Panc1 (cell line): ENCODE measurements around the gene FOXK2. TPM values are rescaled to one million over a fixed set of nuclear protein-coding genes. Genes with fewer than 3 reads are reported as not detected.

Source experiments
- ATAC-seq: fragments of 200-7000 bp; cut with Tn5 transposase; 2 replicates; pipeline ENCODE4 v1.9.1; 2020; ENCODE audit warnings: mild to moderate bottlenecking, moderate library complexity
- BruUV-seq: library from RNA; stranded (reverse); fragments of 400-500 nt; replicated peaks from 2 replicates; lab custom pipeline; 2021; lab: Mats Ljungman, UMichigan
- CTCF ChIA-PET: fragments of 300-600 bp; sonication (Branson Sonifier 250); formaldehyde crosslinking; loops from one replicate; lab custom pipeline; 2022; ENCODE audit warnings: antibody characterized with exemption; lab: Charles Lee
- POLR2A ChIA-PET: fragments of 300-600 bp; sonication (Branson Sonifier 250); formaldehyde crosslinking; loops from one replicate; lab custom pipeline; 2022; ENCODE audit warnings: antibody characterized with exemption; lab: Charles Lee
- DNase-seq: peaks from one replicate; pipeline ENCODE4 v3.0.0-alpha.2; 2010; ENCODE audit warnings: low read depth, low spot score
- H3K27ac ChIP-seq: 2 replicates; pipeline ENCODE4 v1.5.1; 2011; ENCODE audit warnings: mild to moderate bottlenecking, low read length, inconsistent platforms
- H3K27me3 ChIP-seq: fragments of 200-500 bp; sonication (Bioruptor generic); 2 replicates; pipeline ENCODE4 v1.6.0; 2014; ENCODE audit warnings: low read length, inconsistent platforms; ENCODE audit not compliant: control insufficient read depth, insufficient read depth
- H3K36me3 ChIP-seq: fragments of 200-500 bp; sonication (Bioruptor generic); 2 replicates; pipeline ENCODE4 v1.5.1; 2014; ENCODE audit warnings: inconsistent platforms, mild to moderate bottlenecking, low read length, moderate library complexity; ENCODE audit not compliant: control insufficient read depth, insufficient read depth
- H3K4me1 ChIP-seq: 2 replicates; pipeline ENCODE4 v1.5.1; 2011; ENCODE audit warnings: inconsistent platforms, mild to moderate bottlenecking, low read length, moderate library complexity; ENCODE audit not compliant: control insufficient read depth, insufficient read depth
- H3K4me3 ChIP-seq, 2 experiments: 2 replicates each; pipeline ENCODE4 v1.5.1; 2011 to 2012; ENCODE audit warnings: low read depth in 2 of 2, low read length in 2 of 2, mild to moderate bottlenecking in 2 of 2, inconsistent platforms in 1 of 2, moderate library complexity in 1 of 2
- H3K9me3 ChIP-seq: fragments of 200-500 bp; sonication (Bioruptor generic); 2 replicates; pipeline ENCODE4 v1.5.1; 2014; ENCODE audit warnings: low read depth, mild to moderate bottlenecking, inconsistent platforms, low read length, moderate library complexity; ENCODE audit not compliant: control insufficient read depth, insufficient read depth
- POLR2AphosphoS5 ChIP-seq: IDR thresholded peaks from 2 replicates; pipeline ENCODE4 v1.6.1; 2012; ENCODE audit warnings: mild to moderate bottlenecking, low read depth, low read length, moderate library complexity
- SIN3A ChIP-seq: IDR thresholded peaks from 2 replicates; pipeline ENCODE4 v1.6.1; 2012; ENCODE audit warnings: low read depth, mild to moderate bottlenecking, low read length, moderate library complexity, borderline replicate concordance; ENCODE audit not compliant: insufficient read depth
- TCF7L2 ChIP-seq: IDR thresholded peaks from 2 replicates; pipeline ENCODE4 v1.6.1; 2011; ENCODE audit warnings: mild to moderate bottlenecking, low read depth, low read length, inconsistent platforms
- in situ Hi-C: cut with HindIII; loops from 2 replicates; pipeline ENCODE4 v1.10.0; 2016; ENCODE audit warnings: low sequenced_read_pairs, low pct_unique_long_range_greater_than_20kb
- intact Hi-C: fragments of 100-400 bp; cut with micrococcal nuclease; formaldehyde crosslinking; loops from one replicate; pipeline ENCODE4 v1.10.0; 2022; ENCODE audit not compliant: unreplicated experiment
- total RNA-seq: library from RNA; stranded (reverse); gene quantifications from one replicate; pipeline ENCODE4 v1.2.1, GENCODE V29; 2021; ENCODE audit not compliant: unreplicated experiment
- TF ChIP-seq, protein P1 (sequence below): fragments of 450-650 bp; IDR thresholded peaks from 2 replicates; pipeline ENCODE4 v1.5.1; 2017; ENCODE audit warnings: mild to moderate bottlenecking
- TF ChIP-seq, protein P2 (sequence below), 2 experiments: IDR thresholded peaks; 2 replicates each; pipeline ENCODE4 v1.6.1; 2011 to 2012; ENCODE audit warnings: low read depth in 2 of 2, control low read depth in 1 of 2, low read length in 1 of 2, mild to moderate bottlenecking in 1 of 2, moderate library complexity in 1 of 2; ENCODE audit not compliant: insufficient read depth in 1 of 2

Gene FOXK2
- total RNA-seq, 1 experiment from 2014 or later, result 143 TPM

DNA sequence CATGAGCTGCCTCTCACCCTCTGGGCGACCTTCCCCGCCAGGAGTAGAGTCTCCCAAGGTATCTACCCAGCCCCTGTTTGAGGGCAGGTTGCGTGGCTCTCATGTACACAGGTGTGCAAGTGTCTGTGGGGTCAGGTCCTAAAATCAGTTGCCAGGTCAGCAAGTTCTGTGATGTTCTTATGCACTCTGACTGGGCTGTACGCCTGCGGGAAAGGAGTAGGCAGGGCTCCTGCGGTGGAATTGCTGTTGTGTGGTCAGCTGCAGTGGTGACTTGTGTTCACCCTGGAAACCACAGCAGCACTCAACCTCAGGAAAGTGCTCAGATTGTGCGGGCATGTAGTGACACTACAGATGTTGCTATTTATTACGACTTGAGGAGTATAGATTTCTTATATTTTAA, 41.6 kb upstream of the FOXK2 start:
- ChIA-PET POLR2A (interaction anchor here (0.6 kb wide), 1 partner anchor 98 kb away, joined by 6 read pairs; no protein-coding TSS in a partner anchor), CTCF (no interaction called here)
- H3K4me3 ChIP-seq, result no peak overlapping the region
- in situ Hi-C loops, result no loop called here
- intact Hi-C loops, result no loop called here
- DNase-seq, result no peak
- no peaks in the 10 kb centered on the region for H3K4me1 ChIP-seq
- BruUV-seq, result no TSS peak
- H3K36me3 ChIP-seq, result 0 out of 2 replicates have a peak, but pooled peaks cover 3% of the 10 kb centered on the region
- no peaks in the 10 kb centered on the region for H3K9me3 ChIP-seq
- TF ChIP-seq POLR2AphosphoS5 (no peak), SIN3A (no peak)
- TF ChIP-seq, protein P1, sequence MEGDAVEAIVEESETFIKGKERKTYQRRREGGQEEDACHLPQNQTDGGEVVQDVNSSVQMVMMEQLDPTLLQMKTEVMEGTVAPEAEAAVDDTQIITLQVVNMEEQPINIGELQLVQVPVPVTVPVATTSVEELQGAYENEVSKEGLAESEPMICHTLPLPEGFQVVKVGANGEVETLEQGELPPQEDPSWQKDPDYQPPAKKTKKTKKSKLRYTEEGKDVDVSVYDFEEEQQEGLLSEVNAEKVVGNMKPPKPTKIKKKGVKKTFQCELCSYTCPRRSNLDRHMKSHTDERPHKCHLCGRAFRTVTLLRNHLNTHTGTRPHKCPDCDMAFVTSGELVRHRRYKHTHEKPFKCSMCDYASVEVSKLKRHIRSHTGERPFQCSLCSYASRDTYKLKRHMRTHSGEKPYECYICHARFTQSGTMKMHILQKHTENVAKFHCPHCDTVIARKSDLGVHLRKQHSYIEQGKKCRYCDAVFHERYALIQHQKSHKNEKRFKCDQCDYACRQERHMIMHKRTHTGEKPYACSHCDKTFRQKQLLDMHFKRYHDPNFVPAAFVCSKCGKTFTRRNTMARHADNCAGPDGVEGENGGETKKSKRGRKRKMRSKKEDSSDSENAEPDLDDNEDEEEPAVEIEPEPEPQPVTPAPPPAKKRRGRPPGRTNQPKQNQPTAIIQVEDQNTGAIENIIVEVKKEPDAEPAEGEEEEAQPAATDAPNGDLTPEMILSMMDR, result no peak
- no peak overlapping the region for H3K27ac ChIP-seq
- ATAC-seq, result no peak
- H3K27me3 ChIP-seq, result no peaks in the 10 kb centered on the region

DNA sequence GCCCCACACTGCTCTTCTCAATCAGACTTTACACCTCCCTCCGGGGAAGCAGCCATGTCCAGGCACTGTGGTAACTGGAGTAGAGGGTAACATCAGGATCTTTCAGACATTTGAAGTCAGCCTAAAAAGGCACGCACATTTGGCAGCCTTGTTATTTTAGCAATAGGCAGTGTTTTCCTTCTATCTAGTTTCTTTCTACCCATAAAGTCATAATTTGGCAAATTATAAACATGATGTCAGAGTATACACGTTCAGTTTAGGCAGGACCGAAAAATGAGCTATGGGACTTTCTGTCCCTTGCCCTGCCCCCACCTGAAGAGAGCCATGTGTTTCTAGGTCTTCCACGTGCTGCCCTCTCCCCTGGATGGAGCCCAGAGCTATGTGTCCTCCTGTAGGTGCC, 39.9 kb upstream of the FOXK2 start:
- Histone ChIP-seq H3K36me3 (0 out of 2 replicates have a peak, but pooled peaks cover 1% of the 10 kb centered on the region), H3K9me3 (no peaks in the 10 kb centered on the region), H3K4me3 (no peak overlapping the region), H3K27ac (no peak overlapping the region), H3K27me3 (no peaks in the 10 kb centered on the region), H3K4me1 (no peaks in the 10 kb centered on the region)
- CTCF ChIA-PET, result no interaction called here
- TF ChIP-seq, protein P1, result no peak
- no peak for TF ChIP-seq TCF7L2
- TF ChIP-seq, protein P2, sequence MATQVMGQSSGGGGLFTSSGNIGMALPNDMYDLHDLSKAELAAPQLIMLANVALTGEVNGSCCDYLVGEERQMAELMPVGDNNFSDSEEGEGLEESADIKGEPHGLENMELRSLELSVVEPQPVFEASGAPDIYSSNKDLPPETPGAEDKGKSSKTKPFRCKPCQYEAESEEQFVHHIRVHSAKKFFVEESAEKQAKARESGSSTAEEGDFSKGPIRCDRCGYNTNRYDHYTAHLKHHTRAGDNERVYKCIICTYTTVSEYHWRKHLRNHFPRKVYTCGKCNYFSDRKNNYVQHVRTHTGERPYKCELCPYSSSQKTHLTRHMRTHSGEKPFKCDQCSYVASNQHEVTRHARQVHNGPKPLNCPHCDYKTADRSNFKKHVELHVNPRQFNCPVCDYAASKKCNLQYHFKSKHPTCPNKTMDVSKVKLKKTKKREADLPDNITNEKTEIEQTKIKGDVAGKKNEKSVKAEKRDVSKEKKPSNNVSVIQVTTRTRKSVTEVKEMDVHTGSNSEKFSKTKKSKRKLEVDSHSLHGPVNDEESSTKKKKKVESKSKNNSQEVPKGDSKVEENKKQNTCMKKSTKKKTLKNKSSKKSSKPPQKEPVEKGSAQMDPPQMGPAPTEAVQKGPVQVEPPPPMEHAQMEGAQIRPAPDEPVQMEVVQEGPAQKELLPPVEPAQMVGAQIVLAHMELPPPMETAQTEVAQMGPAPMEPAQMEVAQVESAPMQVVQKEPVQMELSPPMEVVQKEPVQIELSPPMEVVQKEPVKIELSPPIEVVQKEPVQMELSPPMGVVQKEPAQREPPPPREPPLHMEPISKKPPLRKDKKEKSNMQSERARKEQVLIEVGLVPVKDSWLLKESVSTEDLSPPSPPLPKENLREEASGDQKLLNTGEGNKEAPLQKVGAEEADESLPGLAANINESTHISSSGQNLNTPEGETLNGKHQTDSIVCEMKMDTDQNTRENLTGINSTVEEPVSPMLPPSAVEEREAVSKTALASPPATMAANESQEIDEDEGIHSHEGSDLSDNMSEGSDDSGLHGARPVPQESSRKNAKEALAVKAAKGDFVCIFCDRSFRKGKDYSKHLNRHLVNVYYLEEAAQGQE (IDR thresholded peaks at IDR 0.05; ENCODE audit: insufficient read depth in 1 of 2, low read depth in 2 of 2, low read length in 1 of 2), result no peak
- no peak for TF ChIP-seq SIN3A
- no peak for TF ChIP-seq POLR2AphosphoS5
- DNase-seq (no peak), ATAC-seq (no peak)
- in situ Hi-C loops, result no loop called here
- BruUV-seq, result no TSS peak
- intact Hi-C loops, result no loop called here
- POLR2A ChIA-PET, result no interaction called here
